Activated CD8-positive, alpha-beta memory T cell treated with anti-CD3 and anti-CD28 coated beads, Interleukin-2, amount 10 ng/mL, durations not matched to agents 7 days and 5 days (primary cell): Measurements from ENCODE around the gene AMIGO2. TPM values are rescaled to one million over a fixed set of nuclear protein-coding genes. Genes with fewer than 3 reads are reported as not detected.
"Not testable (repeated sequence)": the region's sequence is repeated elsewhere in the genome, so short reads cannot be mapped to it uniquely, and the experiment has no call there.

Source experiments
- ATAC-seq: fragments of 150-1000 bp; cut with Tn5 transposase; one replicate; pipeline ENCODE4 v1.10.0; 2021; ENCODE audit warnings: moderate library complexity
- CTCF ChIA-PET: fragments of 350-600 bp; sonication (Branson Sonifier 250); formaldehyde crosslinking; loops from one replicate; lab custom pipeline; 2021; ENCODE audit warnings: antibody characterized with exemption; lab: Charles Lee
- DNase-seq: peaks from one replicate; pipeline ENCODE4 v3.0.0-alpha.2; 2020
- H3K27ac Mint-ChIP-seq: one replicate; pipeline ENCODE4 v1.8.0; 2021; ENCODE audit warnings: mild to moderate bottlenecking, mixed read lengths
- H3K27me3 Mint-ChIP-seq: one replicate; pipeline ENCODE4 v1.8.0; 2021; ENCODE audit warnings: mixed read lengths
- H3K36me3 Mint-ChIP-seq: one replicate; pipeline ENCODE4 v1.8.0; 2021; ENCODE audit warnings: mild to moderate bottlenecking, mixed read lengths
- H3K4me1 Mint-ChIP-seq: one replicate; pipeline ENCODE4 v1.8.0; 2021; ENCODE audit warnings: mixed read lengths
- H3K4me3 Mint-ChIP-seq: one replicate; pipeline ENCODE4 v1.8.0; 2021; ENCODE audit warnings: mild to moderate bottlenecking, moderate library complexity, mixed read lengths
- H3K9me3 Mint-ChIP-seq: one replicate; pipeline ENCODE4 v1.8.0; 2022; ENCODE audit warnings: low read depth, mixed read lengths
- total RNA-seq, 2 experiments: library from RNA; stranded (reverse); gene quantifications; one replicate each; pipeline ENCODE4 v1.2.3, GENCODE V29; 2021

AMIGO2 gene
- total RNA-seq, 2 experiments from 2014 or later: 11.6 to 14.2 TPM

DNA sequence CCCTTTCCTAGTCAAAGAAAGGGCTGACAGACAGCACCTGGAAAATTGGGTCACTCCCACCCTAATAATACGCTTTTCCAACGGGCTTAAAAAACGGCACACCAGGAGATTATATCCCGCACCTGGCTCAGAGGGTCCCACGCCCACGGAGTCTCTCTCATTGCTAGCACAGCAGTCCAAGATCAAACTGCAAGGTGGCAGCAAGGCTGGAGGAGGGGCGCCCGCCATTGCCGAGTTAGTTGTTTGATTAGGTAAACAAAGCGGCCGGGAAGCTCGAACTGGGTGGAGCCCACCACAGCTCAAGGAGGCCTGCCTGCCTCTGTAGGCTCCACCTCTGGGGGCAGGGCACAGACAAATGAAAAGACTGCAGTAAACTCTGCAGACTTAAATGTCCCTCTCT lies 22.8 kb downstream of the AMIGO2 start:
- CTCF ChIA-PET, H3K4me3 Mint-ChIP-seq, ATAC-seq, H3K9me3 Mint-ChIP-seq, H3K27ac Mint-ChIP-seq, DNase-seq, H3K36me3 Mint-ChIP-seq, H3K27me3 Mint-ChIP-seq, H3K4me1 Mint-ChIP-seq: not testable (repeated sequence)

- DNase-seq, H3K36me3 Mint-ChIP-seq, H3K27ac Mint-ChIP-seq, H3K27me3 Mint-ChIP-seq, H3K9me3 Mint-ChIP-seq, H3K4me3 Mint-ChIP-seq, H3K4me1 Mint-ChIP-seq, ATAC-seq, CTCF ChIA-PET: not testable (repeated sequence)
Measured at GRCh38 chr12:47055856-47056255, 23.9 kb downstream of the AMIGO2 start.

GRCh38 chr12:47054659-47055058 lies 25.1 kb downstream of the AMIGO2 start:
- Mint-ChIP-seq H3K4me1 (no peaks in the 10 kb centered on the region), H3K27me3 (no peaks in the 10 kb centered on the region), H3K27ac (no peak overlapping the region), H3K9me3 (peaks cover 9% of the 10 kb centered on the region), H3K36me3 (peaks cover 13% of the 10 kb centered on the region), H3K4me3 (no peak overlapping the region)
- ATAC-seq: no peak
- CTCF ChIA-PET: interaction anchor here (2.0 kb wide), 1 partner anchor 17 kb away, joined by 9 read pairs; no protein-coding TSS in a partner anchor
- no peak for DNase-seq

DNA sequence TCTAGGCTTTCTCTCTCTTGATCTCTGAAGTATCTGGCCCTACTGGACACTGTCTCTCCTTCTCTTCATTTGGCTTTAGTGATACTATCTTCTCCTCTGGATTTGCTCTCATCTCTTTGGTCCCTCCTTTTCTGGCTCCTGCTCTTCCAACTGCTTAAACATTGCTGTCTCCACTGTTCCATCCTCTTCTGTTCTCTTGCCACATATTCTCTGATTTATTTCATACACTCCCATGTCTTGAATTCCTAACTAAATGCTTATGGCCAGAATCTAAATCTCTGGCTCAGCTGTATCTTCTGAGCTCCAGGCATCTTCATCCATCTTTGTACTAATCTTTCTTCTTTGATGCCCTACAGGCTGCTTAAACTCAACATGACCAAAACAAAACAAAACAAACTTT lies 25.8 kb downstream of the AMIGO2 start:
- CTCF ChIA-PET: interaction anchor here (2.0 kb wide), 1 partner anchor 17 kb away, joined by 9 read pairs; no protein-coding TSS in a partner anchor
- no peak overlapping the region for H3K4me3 Mint-ChIP-seq
- H3K9me3 Mint-ChIP-seq: peaks cover 9% of the 10 kb centered on the region
- H3K36me3 Mint-ChIP-seq: peaks cover 11% of the 10 kb centered on the region
- ATAC-seq (no peak), DNase-seq (no peak)
- H3K27ac Mint-ChIP-seq: no peak overlapping the region
- H3K4me1 Mint-ChIP-seq: no peaks in the 10 kb centered on the region
- no peaks in the 10 kb centered on the region for H3K27me3 Mint-ChIP-seq

GRCh38 chr12:47052274-47052673 lies 27.5 kb downstream of the AMIGO2 start:
- no peaks in the 10 kb centered on the region for H3K27me3 Mint-ChIP-seq
- peaks cover 9% of the 10 kb centered on the region for H3K9me3 Mint-ChIP-seq
- H3K36me3 Mint-ChIP-seq: peaks cover 11% of the 10 kb centered on the region
- no peak for DNase-seq
- no peak overlapping the region for H3K4me3 Mint-ChIP-seq
- no peak overlapping the region for H3K27ac Mint-ChIP-seq
- CTCF ChIA-PET: interaction anchor here (0.6 kb wide), 1 partner anchor 1729 kb away, joined by 3 read pairs; no protein-coding TSS in a partner anchor
- no peaks in the 10 kb centered on the region for H3K4me1 Mint-ChIP-seq
- ATAC-seq: no peak

GRCh38 chr12:47051291-47051690 lies 28.5 kb downstream of the AMIGO2 start:
- H3K27me3 Mint-ChIP-seq, H3K27ac Mint-ChIP-seq, H3K4me1 Mint-ChIP-seq, H3K4me3 Mint-ChIP-seq, H3K9me3 Mint-ChIP-seq, DNase-seq, ATAC-seq: not testable (repeated sequence)
- peaks cover 11% of the 10 kb centered on the region for H3K36me3 Mint-ChIP-seq
- CTCF ChIA-PET: interaction anchor here (1.2 kb wide), 1 partner anchor 19 kb away, joined by 3 read pairs; no protein-coding TSS in a partner anchor

DNA sequence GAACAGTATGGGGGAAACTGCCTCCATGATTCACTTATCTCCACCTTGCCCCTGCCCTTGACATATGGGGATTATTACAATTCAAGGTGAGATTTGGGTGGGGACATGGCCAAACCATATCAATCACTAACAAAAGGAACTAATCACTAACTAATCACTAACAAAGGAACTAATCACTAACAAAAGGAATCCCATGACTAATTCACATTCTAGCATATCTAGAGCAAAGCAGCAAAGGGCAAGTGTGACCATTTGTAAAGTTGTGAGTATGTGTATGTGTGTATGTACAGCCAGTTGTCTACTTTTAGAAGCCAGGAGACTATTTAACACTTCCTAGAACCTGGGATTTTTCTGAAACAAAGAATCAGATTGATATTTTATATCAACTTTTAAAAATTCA lies 31.2 kb downstream of the AMIGO2 start:
- peaks cover 5% of the 10 kb centered on the region for H3K9me3 Mint-ChIP-seq
- H3K27ac Mint-ChIP-seq: no peak overlapping the region
- peaks cover 11% of the 10 kb centered on the region for H3K36me3 Mint-ChIP-seq
- H3K4me1 Mint-ChIP-seq: no peaks in the 10 kb centered on the region
- CTCF ChIA-PET: interaction anchor here (1.2 kb wide), 1 partner anchor 23 kb away, joined by 4 read pairs; no protein-coding TSS in a partner anchor
- no peak for ATAC-seq
- no peak for DNase-seq
- H3K27me3 Mint-ChIP-seq: peaks cover 9% of the 10 kb centered on the region
- no peak overlapping the region for H3K4me3 Mint-ChIP-seq

DNA sequence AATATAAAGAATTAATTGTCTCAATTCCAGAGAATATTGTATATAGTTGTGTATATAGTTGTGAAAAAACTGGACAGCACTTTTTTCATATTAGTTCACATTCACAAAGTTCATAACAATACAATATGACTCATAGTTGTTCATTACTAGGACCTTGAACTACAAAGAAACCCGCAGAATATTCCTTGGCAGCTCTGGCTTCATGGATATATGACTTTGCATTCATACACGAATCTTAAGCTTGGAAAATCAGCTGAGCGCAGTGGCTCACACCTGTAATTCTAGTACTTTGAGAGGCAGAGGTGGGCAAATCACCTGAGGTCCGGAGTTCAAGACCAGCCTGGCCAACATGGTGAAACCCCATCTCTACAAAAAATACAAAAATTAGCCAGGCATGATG lies 38.4 kb downstream of the AMIGO2 start:
- no peak overlapping the region for H3K27ac Mint-ChIP-seq

GRCh38 chr12:47039756-47040155 lies 40.0 kb downstream of the AMIGO2 start:
- no peak for DNase-seq
- Mint-ChIP-seq H3K4me3 (no peak overlapping the region), H3K9me3 (no peaks in the 10 kb centered on the region), H3K27me3 (no peaks in the 10 kb centered on the region), H3K4me1 (no peaks in the 10 kb centered on the region), H3K36me3 (no peaks in the 10 kb centered on the region), H3K27ac (no peak overlapping the region)
- ATAC-seq: no peak
- CTCF ChIA-PET: interaction anchor here (0.7 kb wide), 1 partner anchor 358 kb away, joined by 3 read pairs; no protein-coding TSS in a partner anchor

More for the DNA sequence above, 38.4 kb downstream of the AMIGO2 start:
- Mint-ChIP-seq H3K9me3 (no peaks in the 10 kb centered on the region), H3K36me3 (no peaks in the 10 kb centered on the region), H3K4me3 (no peak overlapping the region), H3K27me3 (peaks cover 9% of the 10 kb centered on the region), H3K4me1 (no peaks in the 10 kb centered on the region)
- DNase-seq (no peak), ATAC-seq (no peak)
- CTCF ChIA-PET: interaction anchor here (0.6 kb wide), 1 partner anchor 9 kb away, joined by 4 read pairs; no protein-coding TSS in a partner anchor

GRCh38 chr12:47039079-47039478 lies 40.7 kb downstream of the AMIGO2 start:
- H3K27ac Mint-ChIP-seq: no peak overlapping the region
- no peak overlapping the region for H3K4me3 Mint-ChIP-seq
- CTCF ChIA-PET: interaction anchor here (1.0 kb wide), 1 partner anchor 914 kb away, joined by 4 read pairs; no protein-coding TSS in a partner anchor
- DNase-seq (no peak), ATAC-seq (no peak)
- no peaks in the 10 kb centered on the region for H3K9me3 Mint-ChIP-seq
- H3K36me3 Mint-ChIP-seq: no peaks in the 10 kb centered on the region
- H3K27me3 Mint-ChIP-seq: no peaks in the 10 kb centered on the region
- no peaks in the 10 kb centered on the region for H3K4me1 Mint-ChIP-seq

DNA sequence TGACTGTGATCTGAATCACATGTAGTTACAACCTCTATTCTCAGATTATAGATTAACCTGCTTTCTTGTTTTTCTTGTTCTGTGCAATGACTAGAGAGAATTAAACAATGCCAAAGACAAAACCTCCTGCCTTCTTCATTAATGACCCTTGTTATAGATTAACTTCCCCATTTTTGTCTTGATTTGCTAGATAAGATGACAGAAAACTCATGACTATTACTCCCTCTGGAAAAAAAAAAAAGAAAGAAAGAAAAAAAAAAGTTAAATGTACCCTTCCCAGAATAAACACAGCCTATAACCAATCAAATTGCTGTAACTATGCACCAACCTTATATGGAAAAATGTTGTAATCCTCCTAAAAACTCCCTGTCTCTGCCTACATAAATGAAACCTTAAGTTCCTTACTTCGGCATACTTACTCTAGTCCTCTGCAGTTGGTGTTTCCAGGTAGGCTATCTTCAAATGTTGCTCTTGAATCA lies 41.5 kb downstream of the AMIGO2 start:
- H3K27ac Mint-ChIP-seq: no peak overlapping the region
- DNase-seq: no peak

GRCh38 chr12:47035484-47035883 lies 44.3 kb downstream of the AMIGO2 start:
- ATAC-seq: no peak
- H3K27me3 Mint-ChIP-seq: no peaks in the 10 kb centered on the region
- H3K36me3 Mint-ChIP-seq: no peaks in the 10 kb centered on the region
- no peak overlapping the region for H3K4me3 Mint-ChIP-seq
- H3K27ac Mint-ChIP-seq: no peak overlapping the region
- peaks cover 6% of the 10 kb centered on the region for H3K4me1 Mint-ChIP-seq
- no peak for DNase-seq
- no peaks in the 10 kb centered on the region for H3K9me3 Mint-ChIP-seq
- CTCF ChIA-PET: interaction anchor here (2.3 to 5.6 kb wide), 2 partner anchors 35 to 362 kb away, joined by 9 to 38 read pairs; no protein-coding TSS in a partner anchor

More for the DNA sequence above, 41.5 kb downstream of the AMIGO2 start:
- H3K4me3 Mint-ChIP-seq: no peak overlapping the region
- CTCF ChIA-PET: interaction anchor here (0.9 to 1.0 kb wide), 2 partner anchors 646 to 913 kb away, joined by 3 to 4 read pairs; no protein-coding TSS in a partner anchor
- no peaks in the 10 kb centered on the region for H3K9me3 Mint-ChIP-seq
- no peak for ATAC-seq
- H3K36me3 Mint-ChIP-seq: no peaks in the 10 kb centered on the region
- H3K4me1 Mint-ChIP-seq: peaks cover 1% of the 10 kb centered on the region
- H3K27me3 Mint-ChIP-seq: no peaks in the 10 kb centered on the region

DNA sequence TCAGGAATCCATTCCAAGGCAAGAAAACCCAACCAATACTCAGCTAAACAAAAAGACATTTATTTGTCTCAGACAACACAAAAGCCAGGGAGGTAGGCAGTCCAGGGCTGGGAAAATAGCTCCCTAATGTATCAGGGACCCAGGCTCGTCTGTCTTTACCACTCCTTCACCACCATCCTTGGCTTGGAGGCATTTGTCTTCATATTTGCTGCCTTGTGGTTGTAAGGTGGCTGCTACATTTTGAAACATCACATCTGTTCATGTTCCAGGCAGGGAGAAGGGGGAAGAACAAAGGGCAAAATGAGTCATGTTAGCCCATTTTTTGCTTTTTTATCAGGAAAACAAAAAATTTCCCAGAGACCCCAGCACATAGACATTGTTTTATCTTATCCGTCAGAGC lies 45.1 kb downstream of the AMIGO2 start:
- no peak overlapping the region for H3K4me3 Mint-ChIP-seq
- peaks cover 7% of the 10 kb centered on the region for H3K4me1 Mint-ChIP-seq
- H3K27me3 Mint-ChIP-seq: no peaks in the 10 kb centered on the region
- H3K36me3 Mint-ChIP-seq: no peaks in the 10 kb centered on the region
- no peak for DNase-seq
- CTCF ChIA-PET: interaction anchor here (1.5 to 5.6 kb wide), 3 partner anchors 10 to 362 kb away, joined by 4 to 63 read pairs (median 38); no protein-coding TSS in a partner anchor
- no peaks in the 10 kb centered on the region for H3K9me3 Mint-ChIP-seq
- H3K27ac Mint-ChIP-seq: no peak overlapping the region
- ATAC-seq: no peak
